Measurements from ENCODE around the gene KIAA1328. TPM values are rescaled to one million over a fixed set of nuclear protein-coding genes. Genes with fewer than 3 reads are reported as not detected.

The KIAA1328 gene
- total RNA-seq, 4 donors from 2014 or later = 12.3 to 16.6 (median 13.1) TPM

DNA sequence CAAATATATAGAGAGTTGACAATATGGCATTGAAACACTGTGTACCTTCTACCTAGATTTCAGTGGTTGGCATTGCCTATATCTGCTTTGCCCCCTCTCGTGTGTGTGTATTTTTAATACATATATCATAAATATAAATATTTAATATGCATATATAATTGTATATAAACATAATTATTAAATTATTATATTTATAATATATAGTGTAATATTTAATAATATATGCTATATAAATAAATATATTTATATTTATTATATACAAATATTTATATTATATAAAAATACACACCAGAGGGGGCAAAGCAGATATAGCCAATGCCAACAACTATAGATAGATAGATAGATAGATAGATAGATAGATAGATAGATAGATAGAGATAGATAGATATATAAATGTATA, 124.1 kb downstream of the KIAA1328 start:
- 90% methylated on average over 1 of the region's 1 CpG for WGBS
- peaks cover 0 to 11% (median 0%) of the 10 kb centered on the region in 4 donors for H3K36me3 ChIP-seq
- no peak overlapping the region for H3K27ac ChIP-seq (replicated peaks in 1 of 4)
- no peak overlapping the region for H3K4me3 ChIP-seq
- TF ChIP-seq EP300 (IDR thresholded peaks at IDR 0.05) (no peak), CTCF (IDR thresholded peaks at IDR 0.05) (no peak), POLR2AphosphoS5 (IDR thresholded peaks at IDR 0.05) (no peak), POLR2A (IDR thresholded peaks at IDR 0.05; ENCODE audit: low read depth) (no peak)
- no peaks in the 10 kb centered on the region for H3K9me3 ChIP-seq
- H3K4me1 ChIP-seq = peaks cover 0 to 12% (median 4%) of the 10 kb centered on the region in 4 donors
- DNase-seq (ENCODE audit: extremely low spot score) = no peak
- intact Hi-C loops (cut with DNase I) = no loop called here
- no peaks in the 10 kb centered on the region for H3K27me3 ChIP-seq

GRCh38 chr18:36960038-36960437, 131.1 kb downstream of the KIAA1328 start:
- no peak for DNase-seq (ENCODE audit: extremely low spot score)
- WGBS = 100% methylated on average over 4 of the region's 9 CpGs

GRCh38 chr18:36963464-36963863, 134.5 kb downstream of the KIAA1328 start:
- H3K36me3 ChIP-seq = peaks cover 0 to 21% (median 15%) of the 10 kb centered on the region in 4 donors
- no peak for TF ChIP-seq POLR2A (IDR thresholded peaks at IDR 0.05; ENCODE audit: low read depth)
- no peak for TF ChIP-seq EP300 (IDR thresholded peaks at IDR 0.05)
- TF ChIP-seq POLR2AphosphoS5 (IDR thresholded peaks at IDR 0.05) = no peak
- TF ChIP-seq CTCF (IDR thresholded peaks at IDR 0.05) = no peak
- no peaks in the 10 kb centered on the region for H3K4me1 ChIP-seq
- no peak overlapping the region for H3K27ac ChIP-seq (replicated peaks in 1 of 4)
- no peak for DNase-seq (ENCODE audit: extremely low spot score)
- WGBS = 94% methylated on average over 2 of the region's 2 CpGs
- no peaks in the 10 kb centered on the region for H3K9me3 ChIP-seq
- no peak overlapping the region for H3K4me3 ChIP-seq
- no peaks in the 10 kb centered on the region for H3K27me3 ChIP-seq
- intact Hi-C loops (cut with DNase I) = no loop called here

More at GRCh38 chr18:36960038-36960437, 131.1 kb downstream of the KIAA1328 start:
- Histone ChIP-seq H3K27ac (replicated peaks in 1 of 4) (no peak overlapping the region), H3K4me1 (no peaks in the 10 kb centered on the region), H3K4me3 (no peak overlapping the region), H3K36me3 (peaks cover 0 to 27% (median 15%) of the 10 kb centered on the region in 4 donors), H3K9me3 (no peaks in the 10 kb centered on the region), H3K27me3 (no peaks in the 10 kb centered on the region)
- intact Hi-C loops (cut with DNase I) = no loop called here
- TF ChIP-seq POLR2AphosphoS5 (IDR thresholded peaks at IDR 0.05) (no peak), POLR2A (IDR thresholded peaks at IDR 0.05; ENCODE audit: low read depth) (no peak), EP300 (IDR thresholded peaks at IDR 0.05) (no peak), CTCF (IDR thresholded peaks at IDR 0.05) (no peak)

DNA sequence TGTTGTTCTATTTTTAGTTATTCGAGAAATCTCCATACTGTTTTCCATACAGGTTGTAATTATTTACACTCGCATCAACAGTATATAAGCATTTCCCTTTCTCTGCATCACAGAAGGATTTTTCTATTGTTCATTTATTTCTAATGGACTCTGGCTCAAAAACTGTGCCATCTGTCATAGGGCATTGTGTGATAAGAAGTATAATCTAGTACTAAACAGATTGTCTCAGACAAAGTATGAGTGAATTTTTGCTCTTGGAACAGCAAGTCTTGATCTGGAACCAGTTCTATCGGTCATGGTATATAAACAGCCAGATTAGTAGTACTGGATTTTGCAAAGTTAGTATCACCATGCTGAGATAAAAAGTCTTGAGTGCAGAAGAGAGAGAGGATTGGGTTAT, 145.8 kb downstream of the KIAA1328 start:
- peaks cover 0 to 11% (median 5%) of the 10 kb centered on the region in 4 donors for H3K9me3 ChIP-seq
- intact Hi-C loops (cut with DNase I) = no loop called here
- no peaks in the 10 kb centered on the region for H3K27me3 ChIP-seq
- DNase-seq (ENCODE audit: extremely low spot score) = no peak
- no peak overlapping the region for H3K4me3 ChIP-seq
- no peak for TF ChIP-seq CTCF (IDR thresholded peaks at IDR 0.05)
- TF ChIP-seq POLR2AphosphoS5 (IDR thresholded peaks at IDR 0.05) = no peak
- no peak for TF ChIP-seq EP300 (IDR thresholded peaks at IDR 0.05)
- no peak for TF ChIP-seq POLR2A (IDR thresholded peaks at IDR 0.05; ENCODE audit: low read depth)
- no peaks in the 10 kb centered on the region for H3K36me3 ChIP-seq
- H3K27ac ChIP-seq (replicated peaks in 1 of 4) = no peak overlapping the region
- H3K4me1 ChIP-seq = no peaks in the 10 kb centered on the region
- WGBS = 95% methylated on average over 3 of the region's 3 CpGs

- Histone ChIP-seq H3K36me3 (no peaks in the 10 kb centered on the region), H3K4me1 (no peaks in the 10 kb centered on the region), H3K27me3 (no peaks in the 10 kb centered on the region), H3K9me3 (peaks cover 0 to 8% (median 3%) of the 10 kb centered on the region in 4 donors), H3K27ac (replicated peaks in 1 of 4) (no peak overlapping the region), H3K4me3 (no peak overlapping the region)
- intact Hi-C loops (cut with DNase I) = no loop called here
- TF ChIP-seq EP300 (IDR thresholded peaks at IDR 0.05) (no peak), POLR2A (IDR thresholded peaks at IDR 0.05; ENCODE audit: low read depth) (no peak), POLR2AphosphoS5 (IDR thresholded peaks at IDR 0.05) (no peak), CTCF (IDR thresholded peaks at IDR 0.05) (no peak)
- no peak for DNase-seq (ENCODE audit: extremely low spot score)
- WGBS = 94% methylated on average over 2 of the region's 2 CpGs
These were observed 148.2 kb downstream of the KIAA1328 start for GRCh38 chr18:36977121-36977520.
